Kidney (tissue), 14 donors: ENCODE measurements around the gene AKAP6. TPM values are rescaled to one million over a fixed set of nuclear protein-coding genes. Genes with fewer than 3 reads are reported as not detected.

Experiments used
- DNase-seq, 5 donors: peaks; one replicate each; pipeline ENCODE4 v3.0.0-alpha.2; 2013 to 2020
- FAIRE-seq: peaks from 2 replicates; lab custom pipeline; 2012; peaks lifted over from hg19 to GRCh38; lab: Jason Lieb, UNC
- H3K27ac ChIP-seq, 2 donors: one replicate each; pipeline ENCODE4 v1.7.0; 2013; ENCODE audit warnings: low read depth in 2 of 2, low read length in 2 of 2, inconsistent platforms in 1 of 2
- H3K27me3 ChIP-seq: one replicate; pipeline ENCODE4 v1.7.1; 2013; ENCODE audit warnings: low read length, inconsistent platforms; ENCODE audit not compliant: control insufficient read depth, insufficient read depth
- H3K36me3 ChIP-seq, 3 donors: one replicate each; pipeline versions ENCODE4 v1.7.0 to v1.7.1; 2013; ENCODE audit warnings: low read length in 3 of 3, control low read depth in 1 of 3, inconsistent platforms in 1 of 3; ENCODE audit not compliant: insufficient read depth in 3 of 3, control insufficient read depth in 2 of 3
- H3K4me1 ChIP-seq, 3 donors: one replicate each; pipeline versions ENCODE4 v1.7.0 to v1.7.1; 2013; ENCODE audit warnings: low read length in 3 of 3, inconsistent platforms in 1 of 3, low read depth in 1 of 3; ENCODE audit not compliant: control insufficient read depth in 2 of 3, insufficient read depth in 2 of 3
- H3K4me3 ChIP-seq, 3 donors: one replicate each; pipeline versions ENCODE4 v1.7.0 to v1.8.1; 2013; ENCODE audit warnings: low read length in 3 of 3, control low read depth in 1 of 3, inconsistent platforms in 1 of 3
- H3K9ac ChIP-seq, 3 donors: one replicate each; pipeline versions ENCODE4 v1.7.0 to v1.7.1; 2013; ENCODE audit warnings: low read length in 3 of 3, control low read depth in 1 of 3, inconsistent platforms in 1 of 3
- H3K9me3 ChIP-seq, 3 donors: one replicate each; pipeline versions ENCODE4 v1.7.0 to v1.7.1; 2013; ENCODE audit warnings: low read length in 3 of 3, control low read depth in 1 of 3, inconsistent platforms in 1 of 3; ENCODE audit not compliant: control insufficient read depth in 2 of 3, insufficient read depth in 1 of 3
- CTCF ChIP-seq: IDR thresholded peaks from 3 replicates; pipeline ENCODE4 v1.5.1; 2012; ENCODE audit warnings: mild to moderate bottlenecking, moderate library complexity, borderline replicate concordance; ENCODE audit not compliant: insufficient read depth; ENCODE audit errors: extremely low read depth
- intact Hi-C: fragments of 100-400 bp; cut with DNase I; formaldehyde crosslinking; loops from one replicate; pipeline ENCODE4 v1.11.1; 2022
- polyA plus RNA-seq: library from polyadenylated mRNA; stranded (reverse); fragments of 350-450 nt; fragmentation: Illumina TruSeq; extraction: RNeasy Lipid Tissue Mini Kit (QIAGEN cat#74804); gene quantifications from one replicate; pipeline ENCODE4 v1.2.3, GENCODE V29; 2014; ENCODE audit warnings: low read depth, low replicate concordance; ENCODE audit not compliant: insufficient read depth
- total RNA-seq: library from RNA; stranded (reverse); fragmentation: NEBNext Ultra II Directional; extraction: Animal tissue kit (Norgen Biotek cat#: 25700); gene quantifications from one replicate; pipeline ENCODE4 v1.2.1, GENCODE V29; 2021
- donor health status: control.
- donor health status: control.
- donor health status: control.
- donor health status: control.
- donor health status: control.
- donor health status: DM: yes; HTN: yes; CAD: no.
- donor health status: Normal renal cell carcinoma (clear cell type).

Gene AKAP6
- total and polyA plus RNA-seq, 2 donors from 2014 or later, result 0.92 to 10.5 TPM

GRCh38 chr14:32666308-32666707 is 337.2 kb downstream of the AKAP6 start:
- intact Hi-C loops, result no loop called here
- peak; percentile 15 for FAIRE-seq
- H3K4me1 ChIP-seq, result no peaks in the 10 kb centered on the region

GRCh38 chr14:32667287-32667686 is 338.2 kb downstream of the AKAP6 start:
- H3K4me1 ChIP-seq, result no peaks in the 10 kb centered on the region
- no peaks in the 10 kb centered on the region for H3K9me3 ChIP-seq
- H3K27me3 ChIP-seq, result no peaks in the 10 kb centered on the region
- H3K36me3 ChIP-seq, result no peaks in the 10 kb centered on the region
- no peak overlapping the region for H3K4me3 ChIP-seq
- DNase-seq (no peak), FAIRE-seq (no peak)
- intact Hi-C loops, result no loop called here
- H3K27ac ChIP-seq, result no peak overlapping the region
- H3K9ac ChIP-seq, result no peak overlapping the region
- TF ChIP-seq CTCF, result no peak

More at GRCh38 chr14:32666308-32666707, 337.2 kb downstream of the AKAP6 start:
- Histone ChIP-seq H3K4me3 (no peak overlapping the region), H3K36me3 (no peaks in the 10 kb centered on the region), H3K27ac (no peak overlapping the region), H3K9ac (no peak overlapping the region), H3K27me3 (no peaks in the 10 kb centered on the region), H3K9me3 (no peaks in the 10 kb centered on the region)
- TF ChIP-seq CTCF, result no peak
- peak in 2 of 5 donors; percentile 12 to 22 for DNase-seq

GRCh38 chr14:32667791-32668190 is 338.7 kb downstream of the AKAP6 start:
- Histone ChIP-seq H3K9ac (no peak overlapping the region), H3K4me3 (no peak overlapping the region), H3K27ac (no peak overlapping the region), H3K4me1 (no peaks in the 10 kb centered on the region), H3K9me3 (no peaks in the 10 kb centered on the region), H3K36me3 (no peaks in the 10 kb centered on the region), H3K27me3 (no peaks in the 10 kb centered on the region)
- no peak for TF ChIP-seq CTCF
- FAIRE-seq, result no peak
- intact Hi-C loops, result no loop called here
- DNase-seq, result no peak

- H3K9ac ChIP-seq, result no peak overlapping the region
- no peaks in the 10 kb centered on the region for H3K4me1 ChIP-seq
- FAIRE-seq (no peak), DNase-seq (no peak)
- no peaks in the 10 kb centered on the region for H3K9me3 ChIP-seq
- no peaks in the 10 kb centered on the region for H3K27me3 ChIP-seq
- intact Hi-C loops, result no loop called here
- H3K27ac ChIP-seq, result no peak overlapping the region
- no peak overlapping the region for H3K4me3 ChIP-seq
- no peak for TF ChIP-seq CTCF
- H3K36me3 ChIP-seq, result no peaks in the 10 kb centered on the region
Observed at GRCh38 chr14:32669391-32669790, 340.3 kb downstream of the AKAP6 start.
